ENCODE data around the gene PCLAF. TPM values are rescaled to one million over a fixed set of nuclear protein-coding genes. Genes with fewer than 3 reads are reported as not detected.
"Not testable (repeated sequence)": the region's sequence is repeated elsewhere in the genome, so short reads cannot be mapped to it uniquely, and the experiment has no call there.

The PCLAF gene
- total RNA-seq, 2 donors from 2014 or later = 0.76 to 0.85 TPM

- peaks cover 4% of the 10 kb centered on the region for H3K36me3 Mint-ChIP-seq (ENCODE audit: low read depth)
- peaks cover 14% of the 10 kb centered on the region for H3K4me1 Mint-ChIP-seq
- no peaks in the 10 kb centered on the region for H3K27me3 Mint-ChIP-seq
- peak within 1 kb of the TSS; percentile 92 for H3K27ac Mint-ChIP-seq
- no peaks in the 10 kb centered on the region for H3K9me3 ChIP-seq (ENCODE audit: control insufficient read depth, low read length, poor library complexity, severe bottlenecking)
- peak; percentile 88 to 96 (median 95) for DNase-seq
- peak within 1 kb of the TSS; percentile 96 for H3K4me3 Mint-ChIP-seq
- ATAC-seq = peak; percentile 99
Observed at GRCh38 chr15:64387562-64388168, 6.4 kb upstream of the PCLAF start, which contains the start of gene TRIP4. TSS of gene TRIP4 (plus strand) at chr15:64387836. CDS start at chr15:64387864, 28 bp downstream.

GRCh38 chr15:64386291-64386690 is 5.0 kb upstream of the PCLAF start:
- Mint-ChIP-seq H3K4me1 (peaks cover 20% of the 10 kb centered on the region), H3K4me3 (no peak overlapping the region), H3K27ac (no peak overlapping the region), H3K27me3 (no peaks in the 10 kb centered on the region), H3K36me3 (ENCODE audit: low read depth) (peaks cover 4% of the 10 kb centered on the region)
- no peak for ATAC-seq
- H3K9me3 ChIP-seq (ENCODE audit: control insufficient read depth, low read length, poor library complexity, severe bottlenecking) = no peaks in the 10 kb centered on the region
- no peak for DNase-seq

GRCh38 chr15:64383760-64384159 is 2.5 kb upstream of the PCLAF start:
- Mint-ChIP-seq H3K27ac (no peak overlapping the region), H3K4me3 (no peak overlapping the region), H3K27me3 (no peaks in the 10 kb centered on the region), H3K36me3 (ENCODE audit: low read depth) (peaks cover 4% of the 10 kb centered on the region), H3K4me1 (peaks cover 24% of the 10 kb centered on the region)
- H3K9me3 ChIP-seq (ENCODE audit: control insufficient read depth, low read length, poor library complexity, severe bottlenecking) = no peaks in the 10 kb centered on the region
- ATAC-seq (no peak), DNase-seq (no peak)

- not testable (repeated sequence) for DNase-seq; ATAC-seq; H3K36me3 Mint-ChIP-seq (ENCODE audit: low read depth); H3K27me3 Mint-ChIP-seq; H3K9me3 ChIP-seq (ENCODE audit: control insufficient read depth, low read length, poor library complexity, severe bottlenecking)
- Mint-ChIP-seq H3K4me1 (peaks cover 15% of the 10 kb centered on the region), H3K27ac (peak overlapping the region; percentile 16), H3K4me3 (peak overlapping the region; percentile 97)
Observed at GRCh38 chr15:64380130-64380870, 941 bp downstream of the PCLAF start.

- ATAC-seq (no peak), DNase-seq (no peak)
- H3K27me3 Mint-ChIP-seq = no peaks in the 10 kb centered on the region
- H3K9me3 ChIP-seq (ENCODE audit: control insufficient read depth, low read length, poor library complexity, severe bottlenecking) = no peaks in the 10 kb centered on the region
- peaks cover 15% of the 10 kb centered on the region for H3K4me1 Mint-ChIP-seq
- peak overlapping the region; percentile 97 for H3K4me3 Mint-ChIP-seq
- H3K36me3 Mint-ChIP-seq (ENCODE audit: low read depth) = no peaks in the 10 kb centered on the region
- H3K27ac Mint-ChIP-seq = no peak overlapping the region
Observed at GRCh38 chr15:64379216-64379960, 1.9 kb downstream of the PCLAF start.

GRCh38 chr15:64373360-64373759 is 7.9 kb downstream of the PCLAF start:
- no peak overlapping the region for H3K27ac Mint-ChIP-seq
- no peak for DNase-seq
- H3K4me1 Mint-ChIP-seq = peaks cover 4% of the 10 kb centered on the region
- H3K36me3 Mint-ChIP-seq (ENCODE audit: low read depth) = no peaks in the 10 kb centered on the region
- no peaks in the 10 kb centered on the region for H3K9me3 ChIP-seq (ENCODE audit: control insufficient read depth, low read length, poor library complexity, severe bottlenecking)
- no peak for ATAC-seq
- peak overlapping the region; percentile 36 for H3K4me3 Mint-ChIP-seq
- H3K27me3 Mint-ChIP-seq = no peaks in the 10 kb centered on the region

- H3K27ac Mint-ChIP-seq; ATAC-seq; DNase-seq; H3K36me3 Mint-ChIP-seq (ENCODE audit: low read depth); H3K27me3 Mint-ChIP-seq; H3K9me3 ChIP-seq (ENCODE audit: control insufficient read depth, low read length, poor library complexity, severe bottlenecking); H3K4me1 Mint-ChIP-seq; H3K4me3 Mint-ChIP-seq: not testable (repeated sequence)
Observed at GRCh38 chr15:64371383-64371782, 9.9 kb downstream of the PCLAF start.

GRCh38 chr15:64369078-64369607 is 12.1 kb downstream of the PCLAF start:
- H3K27ac Mint-ChIP-seq = no peak overlapping the region
- no peak for ATAC-seq
- no peaks in the 10 kb centered on the region for H3K36me3 Mint-ChIP-seq (ENCODE audit: low read depth)
- no peak for DNase-seq
- no peaks in the 10 kb centered on the region for H3K27me3 Mint-ChIP-seq
- no peak overlapping the region for H3K4me3 Mint-ChIP-seq
- peaks cover 6% of the 10 kb centered on the region for H3K4me1 Mint-ChIP-seq
- H3K9me3 ChIP-seq (ENCODE audit: control insufficient read depth, low read length, poor library complexity, severe bottlenecking) = no peaks in the 10 kb centered on the region

GRCh38 chr15:64361259-64361658 is 20.0 kb downstream of the PCLAF start:
- H3K9me3 ChIP-seq (ENCODE audit: control insufficient read depth, low read length, poor library complexity, severe bottlenecking) = no peaks in the 10 kb centered on the region
- Mint-ChIP-seq H3K27ac (peak overlapping the region; percentile 51), H3K4me3 (no peak overlapping the region), H3K27me3 (no peaks in the 10 kb centered on the region), H3K36me3 (ENCODE audit: low read depth) (no peaks in the 10 kb centered on the region), H3K4me1 (peaks cover 3% of the 10 kb centered on the region)
- no peak for DNase-seq
- no peak for ATAC-seq

- no peak for DNase-seq
- no peaks in the 10 kb centered on the region for H3K36me3 Mint-ChIP-seq (ENCODE audit: low read depth)
- H3K27me3 Mint-ChIP-seq = no peaks in the 10 kb centered on the region
- peak overlapping the region; percentile 91 for H3K27ac Mint-ChIP-seq
- no peaks in the 10 kb centered on the region for H3K9me3 ChIP-seq (ENCODE audit: control insufficient read depth, low read length, poor library complexity, severe bottlenecking)
- H3K4me3 Mint-ChIP-seq = peak overlapping the region; percentile 95
- no peak for ATAC-seq
- peaks cover 15% of the 10 kb centered on the region for H3K4me1 Mint-ChIP-seq
Observed at GRCh38 chr15:64356710-64357040, 24.6 kb downstream of the PCLAF start.

GRCh38 chr15:64355944-64356709 is 25.1 kb downstream of the PCLAF start, which contains the start of gene CSNK1G1:
TSS of gene CSNK1G1 (minus strand) at chr15:64356173. CDS start at chr15:64300499, 55,674 bp downstream.
- H3K27me3 Mint-ChIP-seq = no peaks in the 10 kb centered on the region
- no peaks in the 10 kb centered on the region for H3K36me3 Mint-ChIP-seq (ENCODE audit: low read depth)
- peak within 1 kb of the TSS; percentile 95 for H3K4me3 Mint-ChIP-seq
- DNase-seq = peak; percentile 82 to 90 (median 88)
- ATAC-seq = peak; percentile 99
- peaks cover 15% of the 10 kb centered on the region for H3K4me1 Mint-ChIP-seq
- no peaks in the 10 kb centered on the region for H3K9me3 ChIP-seq (ENCODE audit: control insufficient read depth, low read length, poor library complexity, severe bottlenecking)
- peak within 1 kb of the TSS; percentile 91 for H3K27ac Mint-ChIP-seq

GRCh38 chr15:64355348-64355943 is 25.8 kb downstream of the PCLAF start:
- Mint-ChIP-seq H3K36me3 (ENCODE audit: low read depth) (no peaks in the 10 kb centered on the region), H3K27ac (peak overlapping the region; percentile 91), H3K27me3 (no peaks in the 10 kb centered on the region), H3K4me3 (peak overlapping the region; percentile 95), H3K4me1 (peaks cover 15% of the 10 kb centered on the region)
- no peak for DNase-seq
- no peaks in the 10 kb centered on the region for H3K9me3 ChIP-seq (ENCODE audit: control insufficient read depth, low read length, poor library complexity, severe bottlenecking)
- peak; percentile 32 for ATAC-seq
